GM19328 (cell line): Measurements from ENCODE around the gene CHURC1.

Experiments used
- ATAC-seq: cut with Tn5 transposase; IDR thresholded peaks from one replicate; pipeline ENCODE4 v1.9.1; 2021; ENCODE audit warnings: mild to moderate bottlenecking, moderate library complexity; ENCODE audit not compliant: unreplicated experiment

Gene CHURC1

DNA sequence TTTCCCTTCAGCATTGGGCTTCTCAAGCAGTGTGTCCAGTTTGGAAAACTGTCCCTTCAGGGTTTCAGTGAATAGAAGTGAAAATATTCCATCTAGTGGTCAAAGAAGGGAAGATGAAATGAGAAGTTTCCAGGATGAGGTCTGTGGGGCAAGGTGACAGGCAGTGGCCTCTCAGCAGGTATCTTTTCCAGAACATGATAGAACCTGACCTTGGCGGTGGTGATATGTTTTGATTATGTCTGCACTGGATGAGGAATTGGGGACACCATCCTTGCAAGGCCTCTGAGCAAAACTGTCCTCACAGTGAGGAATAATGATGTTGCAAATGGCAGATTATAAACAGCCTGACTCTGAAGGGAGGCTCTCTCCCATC, 23.6 kb downstream of the CHURC1 start:
- ATAC-seq: no peak

GRCh38 chr14:64938972-64939816, 24.9 kb downstream of the CHURC1 start:
- no peak for ATAC-seq

GRCh38 chr14:64939817-64940190, 25.5 kb downstream of the CHURC1 start:
- ATAC-seq: no peak

GRCh38 chr14:64940336-64940910, 26.2 kb downstream of the CHURC1 start:
- ATAC-seq: no peak

DNA sequence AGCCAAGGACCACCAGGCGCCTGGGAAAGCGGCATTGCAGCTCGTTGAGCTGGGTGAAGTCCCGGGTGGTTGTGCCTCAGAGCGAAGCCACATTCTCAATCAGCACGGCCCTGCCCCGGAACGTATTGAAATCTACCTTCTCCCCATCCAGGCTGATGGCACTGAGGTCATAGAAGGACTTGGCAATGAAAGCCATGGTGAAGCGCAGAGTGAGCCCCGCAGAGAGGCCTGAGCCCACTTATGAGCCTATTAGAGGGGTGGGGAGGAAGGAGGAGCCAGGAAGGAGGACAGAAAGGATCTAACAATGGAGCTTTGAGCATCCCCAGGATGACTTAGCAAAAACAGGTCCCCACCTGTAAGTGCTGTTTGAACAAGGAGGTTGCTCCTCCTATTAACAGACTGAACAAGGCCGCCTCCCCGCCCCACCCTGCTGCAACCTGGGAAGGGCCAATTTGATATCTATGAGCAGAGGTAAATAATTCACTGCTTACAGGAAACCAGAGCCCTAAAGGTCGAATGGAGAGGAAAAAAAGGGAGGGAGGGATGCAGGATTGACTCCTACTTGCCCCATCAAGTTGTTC, 28.4 kb downstream of the CHURC1 start, which contains the start of gene GPX2:
GPX2 (minus strand) TSS at position 215 of the 581 bp plus-strand sequence; CDS start at position 196, 19 bp downstream.
- no peak for ATAC-seq

GRCh38 chr14:64943556-64943955, 29.3 kb downstream of the CHURC1 start:
- ATAC-seq: no peak

GRCh38 chr14:64944041-64944440, 29.8 kb downstream of the CHURC1 start:
- no peak for ATAC-seq

DNA sequence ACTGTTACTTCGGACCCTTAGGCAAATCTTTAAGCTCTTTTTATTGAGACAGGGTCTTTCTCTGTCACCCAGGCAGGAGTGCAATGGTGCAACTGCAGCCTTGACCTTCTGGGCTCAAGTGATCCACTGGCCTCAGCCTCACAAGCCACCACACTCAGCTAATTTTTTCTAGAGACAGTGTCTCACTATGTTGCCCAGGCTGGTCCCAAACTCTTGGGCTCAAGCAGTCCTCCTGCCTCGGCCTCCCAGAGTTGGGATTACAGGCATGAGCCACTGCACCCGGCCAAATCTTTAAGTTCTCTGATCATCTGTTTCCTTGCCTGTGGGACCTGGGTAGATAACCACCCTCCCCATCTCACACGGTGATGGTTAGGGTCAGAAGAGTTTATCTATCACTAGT, 30.6 kb downstream of the CHURC1 start:
- no peak for ATAC-seq

DNA sequence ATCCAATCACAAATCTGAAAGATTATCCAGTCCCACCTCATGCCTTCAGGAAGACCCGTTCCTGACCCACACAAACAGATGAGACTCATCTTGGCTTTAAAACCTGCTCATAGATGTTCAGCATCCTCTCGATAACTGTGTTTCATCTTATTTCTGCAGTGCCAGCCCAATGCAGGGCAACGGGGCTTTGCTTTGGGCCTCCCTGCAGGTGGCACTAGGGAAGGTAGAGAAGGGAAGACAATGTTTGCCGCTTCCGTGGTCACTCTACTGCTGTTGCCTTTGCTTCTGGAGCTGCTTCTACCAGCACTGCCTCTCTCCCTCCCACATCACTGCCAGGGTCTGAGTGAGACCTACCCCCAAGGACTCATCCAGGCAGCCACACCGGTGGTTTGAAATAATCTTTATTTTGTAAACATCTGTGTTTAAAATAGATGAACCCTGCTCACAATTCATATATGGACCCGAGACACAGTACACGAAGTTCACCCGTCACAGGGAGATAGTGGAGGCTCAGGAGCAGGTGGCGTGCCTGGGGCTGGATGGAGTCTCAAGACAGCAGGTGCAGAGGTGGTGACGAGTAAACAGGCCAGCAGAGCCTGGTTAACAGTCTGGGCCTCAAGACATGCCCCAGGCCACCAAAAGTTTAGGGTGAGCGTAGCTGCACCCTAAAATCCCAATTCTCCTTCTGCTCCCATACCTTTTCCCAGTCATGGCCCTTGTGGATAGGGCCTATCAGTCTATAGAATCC, 31.4 kb downstream of the CHURC1 start:
- no peak for ATAC-seq

DNA sequence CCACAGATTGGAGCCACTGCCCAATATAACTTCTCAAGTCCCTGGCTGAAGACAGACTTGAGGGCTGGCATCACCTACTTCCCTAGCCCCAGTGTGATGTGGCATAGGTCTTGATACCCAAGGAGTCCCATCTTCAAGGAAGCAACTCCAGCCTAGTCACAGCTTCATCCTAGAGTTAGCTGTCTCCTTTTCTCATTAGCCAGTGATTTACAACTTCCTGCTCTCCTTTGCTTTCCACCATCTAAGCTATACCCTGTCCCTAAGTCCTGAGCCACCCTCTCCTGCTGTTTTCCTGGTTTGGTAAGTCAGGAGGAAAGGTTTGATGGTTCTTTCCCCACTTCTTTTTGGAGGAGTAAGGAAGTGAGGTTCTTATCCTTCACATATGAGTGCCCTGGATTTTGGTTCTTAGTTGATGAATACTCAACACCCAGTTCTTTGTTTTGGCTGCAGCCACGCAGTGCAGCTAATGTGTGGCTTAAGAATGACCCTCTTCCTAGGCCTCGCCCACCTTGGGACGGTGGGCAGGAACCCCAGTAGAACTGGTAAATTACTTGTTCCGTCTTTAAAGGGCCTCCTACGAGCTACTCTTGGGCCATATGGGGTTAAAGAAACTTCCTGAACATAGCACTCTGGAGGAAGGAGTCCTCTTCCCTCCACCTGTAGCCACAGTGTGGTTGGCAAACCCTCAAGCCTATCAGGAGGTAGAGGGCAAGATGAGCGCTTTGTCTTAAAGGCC, 32.2 kb downstream of the CHURC1 start:
- no peak for ATAC-seq

GRCh38 chr14:64947710-64948611, 33.7 kb downstream of the CHURC1 start:
- ATAC-seq: no peak

- ATAC-seq: no peak
Observed at GRCh38 chr14:64948612-64949210, 34.5 kb downstream of the CHURC1 start.

- ATAC-seq: no peak
Observed at GRCh38 chr14:64950889-64951288, 36.6 kb downstream of the CHURC1 start.

DNA sequence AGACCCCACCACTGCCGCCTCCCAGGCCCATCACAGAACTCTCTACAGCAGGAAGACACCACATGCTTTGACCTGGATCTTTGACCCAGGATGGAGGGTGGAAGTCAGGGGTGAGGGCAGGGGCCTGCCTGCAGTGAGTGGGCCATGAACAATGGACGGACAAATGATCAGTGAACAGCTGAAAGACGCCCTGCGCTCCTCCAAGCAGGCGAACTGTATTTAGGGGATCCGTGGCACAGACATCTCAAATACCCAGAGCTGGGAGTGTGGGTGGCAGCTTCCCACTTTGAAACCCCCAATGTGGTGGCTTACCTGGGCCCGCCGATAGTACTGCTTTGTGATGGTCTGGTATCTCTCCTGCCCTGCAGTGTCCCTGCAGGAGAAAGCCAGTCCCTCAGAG, 37.0 kb downstream of the CHURC1 start:
- ATAC-seq: no peak

DNA sequence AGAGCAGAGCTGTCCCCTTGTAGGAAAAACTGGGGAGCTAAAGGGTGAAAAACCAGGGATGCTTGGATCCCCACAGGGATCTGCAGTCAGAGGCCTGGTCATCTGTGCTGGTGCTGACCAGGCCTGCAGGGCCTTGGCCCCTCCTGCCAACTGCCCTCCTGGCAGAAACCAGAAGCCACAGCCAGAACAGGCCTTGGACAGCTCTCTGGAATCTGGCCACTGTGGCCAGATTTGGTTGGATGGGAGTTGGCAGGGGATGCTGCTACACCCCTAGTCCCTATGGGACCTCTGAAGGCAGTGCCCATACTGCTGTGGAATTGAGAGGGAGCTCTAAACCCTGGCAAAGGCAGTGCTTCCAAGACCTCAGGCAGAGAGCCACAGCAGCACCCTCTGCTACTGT, 37.5 kb downstream of the CHURC1 start:
- ATAC-seq: no peak

- no peak for ATAC-seq
Observed at GRCh38 chr14:64952598-64953309, 38.5 kb downstream of the CHURC1 start.

- ATAC-seq: no peak
Observed at GRCh38 chr14:64953310-64953654, 39.0 kb downstream of the CHURC1 start.

- ATAC-seq: no peak
Observed at GRCh38 chr14:64953661-64954060, 39.4 kb downstream of the CHURC1 start.
